Heart right ventricle (tissue), 16 donors: ENCODE data around the gene CDC16. TPM values are rescaled to one million over a fixed set of nuclear protein-coding genes. Genes with fewer than 3 reads are reported as not detected.

Experiments used
- ATAC-seq, 8 donors: fragments of 200-7000 bp; cut with Tn5 transposase; one replicate each; pipeline ENCODE4 v1.9.1; 2020; ENCODE audit warnings: mild to moderate bottlenecking in 8 of 8, moderate library complexity in 8 of 8, moderate number of reproducible peaks in 1 of 8
- DNase-seq, 2 donors: peaks; one replicate each; pipeline ENCODE4 v3.0.0-alpha.2; 2020
- H3K27ac ChIP-seq, 10 donors: fragments of 200-600 bp; sonication (generic) in 2 of 10; one replicate each; pipeline versions ENCODE4 v1.5.0 to v1.8.0; 2020 to 2022; ENCODE audit warnings: mild to moderate bottlenecking in 3 of 10
- H3K27me3 ChIP-seq, 7 donors: fragments of 200-600 bp; one replicate each; pipeline ENCODE4 v1.8.0; 2021 to 2022; ENCODE audit warnings: mild to moderate bottlenecking in 2 of 7
- H3K36me3 ChIP-seq, 9 donors: fragments of 200-600 bp; sonication (generic) in 1 of 9; one replicate each; pipeline versions ENCODE4 v1.5.0 to v1.8.0; 2020 to 2022; ENCODE audit warnings: mild to moderate bottlenecking in 2 of 9
- H3K4me1 ChIP-seq, 9 donors: fragments of 200-600 bp; sonication (generic) in 1 of 9; one replicate each; pipeline versions ENCODE4 v1.5.0 to v1.8.0; 2020 to 2022; ENCODE audit warnings: mild to moderate bottlenecking in 4 of 9
- H3K4me3 ChIP-seq, 10 donors: fragments of 200-600 bp; sonication (generic) in 2 of 10; one replicate each; pipeline versions ENCODE4 v1.5.0 to v1.8.0; 2020 to 2022; ENCODE audit warnings: mild to moderate bottlenecking in 7 of 10, moderate library complexity in 2 of 10
- H3K9me3 ChIP-seq, 11 donors: fragments of 200-600 bp in 10 of 11; sonication (generic) in 2 of 11; one replicate each; pipeline versions ENCODE4 v1.5.0 to v1.8.0; 2013 to 2022; ENCODE audit warnings: mild to moderate bottlenecking in 2 of 11, control low read depth in 1 of 11, moderate library complexity in 1 of 11
- CTCF ChIP-seq, 9 donors: fragments of 200-600 bp; sonication (generic) in 2 of 9; IDR thresholded peaks; one replicate each; pipeline versions ENCODE4 v1.5.0 to v1.8.0; 2021 to 2022; ENCODE audit warnings: antibody characterized with exemption in 9 of 9, mild to moderate bottlenecking in 5 of 9, moderate library complexity in 1 of 9
- WGBS, 2 donors: extraction: QIAGEN DNeasy Blood & Tissue Kit; methylation state at CpG; one replicate each; pipeline ENCODE4 v1.1.7; 2013; ENCODE audit warnings: inconsistent platforms in 1 of 2; 5-methylcytosine and 5-hydroxymethylcytosine counted together
- intact Hi-C, 10 donors: fragments of 100-400 bp; cut with DNase I; formaldehyde crosslinking; loops; one replicate each; pipeline versions ENCODE4 v1.11.1 to v1.14.2; 2022
- polyA plus RNA-seq, 2 donors: library from polyadenylated mRNA; stranded (reverse); fragments of 200-250 nt; gene quantifications; one replicate each; pipeline ENCODE4 v1.2.3, GENCODE V29; 2013
- total RNA-seq, 10 donors: library from RNA; stranded (reverse); fragmentation: NEBNext Ultra II Directional in 3 of 10; extraction: Animal tissue kit (Norgen Biotek cat#: 25700) in 3 of 10; gene quantifications; one replicate each; pipeline versions ENCODE4 v1.2.1 to v1.2.4, GENCODE V29; 2021 to 2023
- donor health status: Arrhythmogenic right ventricular cardiomyopathy.
- donor health status: ischemic (EF 13 %, LVEDD 7.1; RV severe dilation, severe dysfunction).
- donor health status: healthy with polysubstance abuse.
- donor health status: DM: no; HTN: yes; CAD: no.
- donor health status: DM: no; HTN: no; CAD: no.
- donor health status: ischemic (EF 25% LVEDD 6.9; RV normal size, moderate dysfunction).
- donor health status: ischemic (EF 25% LVEDD 5.7; RV mildly dilated, moderate dysfunction).
- donor health status: healthy.
- donor health status: DM: yes; HTN: yes; CAD: no.
- donor health status: Ischemic cardiomyopathy.
- donor health status: ischemic (EF 35%, LVEDD 5.7; RV mildly dilated, moderate dysfunction).
- donor health status: nonischemic (EF 11% LVEDD 7.7; RV severe dilation, severe dysfunction).
- donor health status: DM: yes; HTN: yes; CAD: no.
- donor health status: PGD.
- donor health status: ischemic (EF 29% LVEDD 5.4; RV normal size, mild dysfunction).
- donor health status: nonischemic (EF 23%, LVEDD 6.1; RV moderate dilation, normal function).

CDC16 gene
- total and polyA plus RNA-seq, 12 donors, result 27.8 to 76.6 (median 30.4) TPM

- peaks cover 0 to 9% (median 0%) of the 10 kb centered on the region in 11 donors for H3K9me3 ChIP-seq
- DNase-seq (no peak), ATAC-seq (no peak)
- H3K27ac ChIP-seq, result no peak overlapping the region
- no peak for TF ChIP-seq CTCF (IDR thresholded peaks at IDR 0.05)
- peaks cover 0 to 38% (median 18%) of the 10 kb centered on the region in 7 donors for H3K27me3 ChIP-seq
- no peak overlapping the region for H3K4me3 ChIP-seq
- H3K4me1 ChIP-seq, result no peaks in the 10 kb centered on the region
- 83 to 85% methylated on average over 6 of the region's 6 CpGs for WGBS, 2 donors
- intact Hi-C loops, result no loop called here
- no peaks in the 10 kb centered on the region for H3K36me3 ChIP-seq
Observed at GRCh38 chr13:114202581-114202980, 32.1 kb upstream of the CDC16 start.

- 46 to 75% methylated on average over 4 of the region's 4 CpGs for WGBS, 2 donors
- peaks cover 0 to 11% (median 0%) of the 10 kb centered on the region in 11 donors for H3K9me3 ChIP-seq
- H3K27ac ChIP-seq, result no peak overlapping the region
- ATAC-seq (no peak), DNase-seq (no peak)
- H3K4me1 ChIP-seq, result no peaks in the 10 kb centered on the region
- peaks cover 0 to 30% (median 17%) of the 10 kb centered on the region in 7 donors for H3K27me3 ChIP-seq
- intact Hi-C loops, result no loop called here
- no peaks in the 10 kb centered on the region for H3K36me3 ChIP-seq
- no peak overlapping the region for H3K4me3 ChIP-seq
- TF ChIP-seq CTCF (IDR thresholded peaks at IDR 0.05), result no peak
Observed at GRCh38 chr13:114203536-114203935, 31.2 kb upstream of the CDC16 start.

GRCh38 chr13:114204894-114205293 is 29.8 kb upstream of the CDC16 start:
- no peak overlapping the region for H3K27ac ChIP-seq
- ATAC-seq (no peak), DNase-seq (no peak)
- H3K9me3 ChIP-seq, result peaks cover 0 to 11% (median 0%) of the 10 kb centered on the region in 11 donors
- TF ChIP-seq CTCF (IDR thresholded peaks at IDR 0.05), result no peak
- peaks cover 0 to 26% (median 17%) of the 10 kb centered on the region in 7 donors for H3K27me3 ChIP-seq
- intact Hi-C loops, result no loop called here
- H3K4me3 ChIP-seq, result no peak overlapping the region
- no peaks in the 10 kb centered on the region for H3K36me3 ChIP-seq
- WGBS, 2 donors, result 74 to 77% methylated on average over 4 of the region's 4 CpGs
- no peaks in the 10 kb centered on the region for H3K4me1 ChIP-seq

GRCh38 chr13:114208134-114208533 is 26.6 kb upstream of the CDC16 start:
- DNase-seq (no peak), ATAC-seq (no peak)
- Histone ChIP-seq H3K27ac (no peak overlapping the region), H3K4me1 (no peaks in the 10 kb centered on the region), H3K36me3 (no peaks in the 10 kb centered on the region), H3K27me3 (peaks cover 0 to 19% (median 12%) of the 10 kb centered on the region in 7 donors), H3K4me3 (no peak overlapping the region), H3K9me3 (peaks cover 0 to 11% (median 0%) of the 10 kb centered on the region in 11 donors)
- intact Hi-C loops, result no loop called here
- 74 to 77% methylated on average over 6 of the region's 6 CpGs for WGBS, 2 donors
- TF ChIP-seq CTCF (IDR thresholded peaks at IDR 0.05), result no peak
